ENCODE measurements around the gene TSPAN19.
"Not testable (repeated sequence)": the region's sequence is repeated elsewhere in the genome, so short reads cannot be mapped to it uniquely, and the experiment has no call there.

Gene TSPAN19

DNA sequence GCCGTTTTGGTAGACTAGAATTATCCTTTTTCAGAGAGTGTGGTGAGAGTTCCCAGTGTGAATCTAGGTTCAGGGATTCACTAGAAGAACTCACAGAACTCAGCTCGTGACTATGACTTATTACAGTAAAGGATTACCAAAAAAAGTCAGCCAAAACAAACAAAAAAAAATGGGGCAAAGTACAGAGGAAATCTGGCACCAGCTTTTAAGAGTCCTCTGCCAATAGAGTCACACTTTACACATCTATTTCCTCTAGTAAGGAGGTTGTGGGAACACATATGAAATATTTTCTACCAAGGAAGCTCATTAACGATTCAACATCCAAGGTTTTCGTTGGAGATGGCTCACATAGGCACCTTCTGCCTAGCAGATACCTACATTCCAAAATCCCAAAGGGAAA lies 28.2 kb downstream of the TSPAN19 start:
- Mint-ChIP-seq H3K4me3 (no peak overlapping the region), H3K36me3 (ENCODE audit: low read depth) (no peaks in the 10 kb centered on the region), H3K4me1 (no peaks in the 10 kb centered on the region), H3K9me3 (no peaks in the 10 kb centered on the region), H3K27ac (no peak overlapping the region), H3K27me3 (ENCODE audit: low read depth) (peaks cover 3% of the 10 kb centered on the region)
- TF ChIP-seq CTCF (IDR thresholded peaks at IDR 0.05; ENCODE audit: unreplicated experiment in 3 of 3), result no peak

DNA sequence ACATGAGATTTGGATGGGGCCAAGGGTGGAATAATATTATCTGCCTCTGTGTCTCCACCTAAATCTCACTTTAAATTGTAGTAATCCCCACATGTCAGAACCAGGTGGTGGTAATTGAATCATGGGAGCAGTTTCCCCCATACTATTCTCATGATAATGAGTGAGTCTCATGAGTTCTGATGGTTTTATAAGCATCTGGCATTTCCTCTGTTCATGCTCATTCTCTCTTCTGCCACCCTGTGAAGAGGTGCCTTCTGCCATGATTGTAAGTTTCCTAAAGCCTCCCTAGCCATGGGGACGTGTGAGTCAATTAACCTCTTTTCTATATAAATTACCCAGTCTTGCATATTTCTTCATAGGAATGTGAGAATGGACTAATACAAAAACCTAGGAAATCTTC lies 29.9 kb downstream of the TSPAN19 start:
- H3K36me3 Mint-ChIP-seq (ENCODE audit: low read depth), result no peaks in the 10 kb centered on the region
- H3K27me3 Mint-ChIP-seq (ENCODE audit: low read depth), result peaks cover 3% of the 10 kb centered on the region
- H3K27ac Mint-ChIP-seq, result no peak overlapping the region
- no peaks in the 10 kb centered on the region for H3K9me3 Mint-ChIP-seq
- TF ChIP-seq CTCF (IDR thresholded peaks at IDR 0.05; ENCODE audit: unreplicated experiment in 3 of 3), result no peak
- H3K4me1 Mint-ChIP-seq, result no peaks in the 10 kb centered on the region
- H3K4me3 Mint-ChIP-seq, result no peak overlapping the region

DNA sequence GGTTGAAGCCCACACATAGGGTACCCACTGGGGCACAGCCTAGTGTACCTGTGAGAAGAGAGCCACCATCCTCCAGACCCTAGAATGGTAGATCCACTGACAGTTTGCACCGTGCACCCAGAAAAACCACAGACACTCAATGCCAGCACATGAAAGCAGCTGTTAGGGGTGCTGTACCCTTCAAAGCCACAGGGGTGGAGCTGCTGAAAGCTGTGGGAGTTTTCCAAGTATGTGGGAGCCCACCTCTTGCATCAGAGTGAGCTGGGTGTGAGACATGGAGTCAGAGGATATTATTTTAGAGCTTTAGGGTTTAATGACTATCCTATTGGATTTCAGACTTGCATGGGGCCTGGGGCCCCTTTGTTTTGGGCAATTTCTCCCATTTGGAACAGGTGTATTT lies 30.5 kb downstream of the TSPAN19 start:
- TF ChIP-seq CTCF (IDR thresholded peaks at IDR 0.05; ENCODE audit: unreplicated experiment in 3 of 3), result no peak
- H3K36me3 Mint-ChIP-seq (ENCODE audit: low read depth), result no peaks in the 10 kb centered on the region
- H3K9me3 Mint-ChIP-seq, result no peaks in the 10 kb centered on the region
- H3K27me3 Mint-ChIP-seq (ENCODE audit: low read depth), result peaks cover 3% of the 10 kb centered on the region
- H3K4me1 Mint-ChIP-seq, result no peaks in the 10 kb centered on the region
- no peak overlapping the region for H3K27ac Mint-ChIP-seq
- H3K4me3 Mint-ChIP-seq, result no peak overlapping the region

GRCh38 chr12:85005047-85005446 lies 31.0 kb downstream of the TSPAN19 start:
- H3K27me3 Mint-ChIP-seq (ENCODE audit: low read depth); H3K4me3 Mint-ChIP-seq; H3K9me3 Mint-ChIP-seq; H3K36me3 Mint-ChIP-seq (ENCODE audit: low read depth); H3K27ac Mint-ChIP-seq; H3K4me1 Mint-ChIP-seq: not testable (repeated sequence)

DNA sequence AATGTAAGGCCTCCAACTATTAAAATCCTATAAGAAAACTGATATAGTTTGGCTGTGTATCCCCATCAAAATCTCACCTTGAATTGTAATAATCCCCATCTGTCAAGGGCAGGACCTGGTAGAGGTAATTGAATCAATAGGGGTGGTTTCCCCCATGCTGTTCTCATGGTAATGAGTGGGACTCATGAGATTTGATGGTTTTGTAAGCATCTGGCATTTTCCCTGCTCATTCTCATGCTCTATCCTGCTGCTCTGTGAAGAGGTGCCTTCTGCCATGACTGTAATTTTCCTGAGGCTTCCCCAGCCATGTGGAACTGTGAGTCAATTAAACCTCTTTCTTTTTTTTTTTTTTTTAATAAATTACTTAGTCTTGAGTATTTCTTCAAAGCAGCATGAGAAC lies 31.9 kb downstream of the TSPAN19 start:
- Mint-ChIP-seq H3K27ac (no peak overlapping the region), H3K36me3 (ENCODE audit: low read depth) (no peaks in the 10 kb centered on the region), H3K27me3 (ENCODE audit: low read depth) (peaks cover 3% of the 10 kb centered on the region), H3K4me1 (no peaks in the 10 kb centered on the region), H3K4me3 (no peak overlapping the region), H3K9me3 (no peaks in the 10 kb centered on the region)
- TF ChIP-seq CTCF (IDR thresholded peaks at IDR 0.05; ENCODE audit: unreplicated experiment in 3 of 3), result no peak

DNA sequence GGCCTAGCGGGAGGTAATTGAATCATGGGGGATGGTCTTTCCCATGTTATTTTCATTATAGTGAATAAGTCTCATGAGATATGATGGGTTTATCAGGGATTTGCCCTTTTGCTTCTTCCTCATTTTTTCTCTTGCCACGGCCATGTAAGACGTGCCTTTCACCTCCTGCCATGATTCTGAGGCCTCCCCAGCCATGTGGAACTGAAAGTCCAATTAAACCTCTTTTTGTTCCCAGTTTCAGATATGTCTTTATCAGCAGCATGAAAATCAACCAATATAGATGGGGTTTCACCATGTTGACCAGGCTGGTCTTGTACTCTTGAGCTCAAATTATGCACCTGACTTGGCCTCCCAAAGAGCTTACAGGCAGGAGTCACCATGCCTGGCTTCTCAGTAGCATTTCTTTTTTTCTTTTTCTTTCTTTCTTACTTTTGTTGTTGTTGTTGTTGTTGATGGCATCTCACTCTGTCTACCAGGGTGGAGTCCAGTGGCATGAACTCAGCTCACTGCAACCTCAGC lies 33.2 kb downstream of the TSPAN19 start:
- no peaks in the 10 kb centered on the region for H3K4me1 Mint-ChIP-seq
- H3K4me3 Mint-ChIP-seq, result no peak overlapping the region
- TF ChIP-seq CTCF (IDR thresholded peaks at IDR 0.05; ENCODE audit: unreplicated experiment in 3 of 3), result no peak
- H3K36me3 Mint-ChIP-seq (ENCODE audit: low read depth), result no peaks in the 10 kb centered on the region
- H3K9me3 Mint-ChIP-seq, result no peaks in the 10 kb centered on the region
- no peak overlapping the region for H3K27ac Mint-ChIP-seq
- H3K27me3 Mint-ChIP-seq (ENCODE audit: low read depth), result no peaks in the 10 kb centered on the region
